ENCODE results near the gene KCTD2. TPM values are rescaled to one million over a fixed set of nuclear protein-coding genes. Genes with fewer than 3 reads are reported as not detected.

KCTD2 gene
- polyA plus RNA-seq, 1 of the 3 experiments (the other 2 are of a cell fraction): 27.5 TPM

DNA sequence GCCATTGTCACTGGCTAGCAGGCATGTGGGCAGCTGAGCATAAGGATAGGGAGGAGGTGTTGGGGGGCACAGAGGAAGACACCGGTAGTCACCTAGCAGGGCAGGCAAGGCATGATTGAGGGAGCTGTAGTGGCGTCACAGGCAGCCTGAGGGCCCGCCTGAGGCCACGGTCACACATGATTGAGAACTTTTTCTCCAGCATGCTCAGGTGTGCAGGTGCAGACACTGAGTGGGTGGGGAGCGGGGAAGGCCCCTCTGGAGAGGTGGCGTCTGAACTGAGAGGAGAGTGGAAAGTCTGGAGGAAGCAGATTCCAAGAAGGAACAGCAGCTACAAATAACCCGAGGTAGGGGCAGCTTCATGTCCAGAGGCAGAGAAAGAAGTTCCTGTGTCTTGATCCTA lies 51.8 kb downstream of the KCTD2 start:
- Histone ChIP-seq H3K9me3 (no peaks in the 10 kb centered on the region), H3K4me2 (no peak overlapping the region), H3K9me2 (no peaks in the 10 kb centered on the region), H3K36me3 (replicated peaks in 1 of 2; ENCODE audit: control insufficient read depth in 1 of 2, insufficient read depth in 2 of 2, low read length in 1 of 2) (no peaks in the 10 kb centered on the region), H3K27me3 (ENCODE audit: insufficient read depth) (no peaks in the 10 kb centered on the region), H3K27ac (ENCODE audit: low read depth in 2 of 2, low read length in 1 of 2) (no peak overlapping the region), H3F3A (replicated peaks; ENCODE audit: insufficient read depth) (no peaks in the 10 kb centered on the region), H4K20me1 (ENCODE audit: insufficient read depth) (no peaks in the 10 kb centered on the region), H3K4me3 (ENCODE audit: low read depth in 2 of 2, low read length in 1 of 2) (no peak overlapping the region), H3K79me2 (ENCODE audit: insufficient read depth) (no peaks in the 10 kb centered on the region), H2AFZ (ENCODE audit: low read depth) (no peak overlapping the region), H3K4me1 (ENCODE audit: control insufficient read depth in 1 of 2, insufficient read depth in 2 of 2, low read depth in 1 of 2, low read length in 1 of 2) (no peaks in the 10 kb centered on the region; a peak in 1 of 4 replicates), H3K9ac (no peak overlapping the region)
- TF ChIP-seq CHD2 (IDR thresholded peaks at IDR 0.05; ENCODE audit: low read length, partially characterized antibody) (no peak), SMC3 (IDR thresholded peaks at IDR 0.05; ENCODE audit: low read depth, low read length) (no peak), GABPA (IDR thresholded peaks at IDR 0.05; ENCODE audit: low read depth) (no peak), ELF1 (IDR thresholded peaks at IDR 0.05) (no peak), JUND (IDR thresholded peaks at IDR 0.05) (no peak), NRF1 (IDR thresholded peaks at IDR 0.05; ENCODE audit: low read depth, low read length) (no peak), EZH2phosphoT487 (IDR thresholded peaks at IDR 0.05; ENCODE audit: borderline replicate concordance, low read depth) (no peak), RFX5 (IDR thresholded peaks at IDR 0.05; ENCODE audit: low read length) (no peak)
- TF ChIP-seq, protein P1, sequence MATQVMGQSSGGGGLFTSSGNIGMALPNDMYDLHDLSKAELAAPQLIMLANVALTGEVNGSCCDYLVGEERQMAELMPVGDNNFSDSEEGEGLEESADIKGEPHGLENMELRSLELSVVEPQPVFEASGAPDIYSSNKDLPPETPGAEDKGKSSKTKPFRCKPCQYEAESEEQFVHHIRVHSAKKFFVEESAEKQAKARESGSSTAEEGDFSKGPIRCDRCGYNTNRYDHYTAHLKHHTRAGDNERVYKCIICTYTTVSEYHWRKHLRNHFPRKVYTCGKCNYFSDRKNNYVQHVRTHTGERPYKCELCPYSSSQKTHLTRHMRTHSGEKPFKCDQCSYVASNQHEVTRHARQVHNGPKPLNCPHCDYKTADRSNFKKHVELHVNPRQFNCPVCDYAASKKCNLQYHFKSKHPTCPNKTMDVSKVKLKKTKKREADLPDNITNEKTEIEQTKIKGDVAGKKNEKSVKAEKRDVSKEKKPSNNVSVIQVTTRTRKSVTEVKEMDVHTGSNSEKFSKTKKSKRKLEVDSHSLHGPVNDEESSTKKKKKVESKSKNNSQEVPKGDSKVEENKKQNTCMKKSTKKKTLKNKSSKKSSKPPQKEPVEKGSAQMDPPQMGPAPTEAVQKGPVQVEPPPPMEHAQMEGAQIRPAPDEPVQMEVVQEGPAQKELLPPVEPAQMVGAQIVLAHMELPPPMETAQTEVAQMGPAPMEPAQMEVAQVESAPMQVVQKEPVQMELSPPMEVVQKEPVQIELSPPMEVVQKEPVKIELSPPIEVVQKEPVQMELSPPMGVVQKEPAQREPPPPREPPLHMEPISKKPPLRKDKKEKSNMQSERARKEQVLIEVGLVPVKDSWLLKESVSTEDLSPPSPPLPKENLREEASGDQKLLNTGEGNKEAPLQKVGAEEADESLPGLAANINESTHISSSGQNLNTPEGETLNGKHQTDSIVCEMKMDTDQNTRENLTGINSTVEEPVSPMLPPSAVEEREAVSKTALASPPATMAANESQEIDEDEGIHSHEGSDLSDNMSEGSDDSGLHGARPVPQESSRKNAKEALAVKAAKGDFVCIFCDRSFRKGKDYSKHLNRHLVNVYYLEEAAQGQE (IDR thresholded peaks at IDR 0.05; ENCODE audit: low read depth, low read length): no peak
- TF ChIP-seq, protein P2, sequence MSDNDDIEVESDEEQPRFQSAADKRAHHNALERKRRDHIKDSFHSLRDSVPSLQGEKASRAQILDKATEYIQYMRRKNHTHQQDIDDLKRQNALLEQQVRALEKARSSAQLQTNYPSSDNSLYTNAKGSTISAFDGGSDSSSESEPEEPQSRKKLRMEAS (IDR thresholded peaks at IDR 0.05; ENCODE audit: low read depth): no peak
- DNase-seq: no peak
- ChIA-PET CTCF (interaction anchor here (0.6 to 1.3 kb wide), 3 partner anchors 11 to 39 kb away, joined by 3 to 4 read pairs (median 3); partner anchors contain the start of gene SLC16A5), POLR2A (interaction anchor here (0.6 kb wide), 1 partner anchor 1393 kb away, joined by 3 read pairs; no protein-coding TSS in a partner anchor)
- 80% methylated on average over 7 of the region's 7 CpGs for WGBS (ENCODE audit: low lambda C conversion rate)

DNA sequence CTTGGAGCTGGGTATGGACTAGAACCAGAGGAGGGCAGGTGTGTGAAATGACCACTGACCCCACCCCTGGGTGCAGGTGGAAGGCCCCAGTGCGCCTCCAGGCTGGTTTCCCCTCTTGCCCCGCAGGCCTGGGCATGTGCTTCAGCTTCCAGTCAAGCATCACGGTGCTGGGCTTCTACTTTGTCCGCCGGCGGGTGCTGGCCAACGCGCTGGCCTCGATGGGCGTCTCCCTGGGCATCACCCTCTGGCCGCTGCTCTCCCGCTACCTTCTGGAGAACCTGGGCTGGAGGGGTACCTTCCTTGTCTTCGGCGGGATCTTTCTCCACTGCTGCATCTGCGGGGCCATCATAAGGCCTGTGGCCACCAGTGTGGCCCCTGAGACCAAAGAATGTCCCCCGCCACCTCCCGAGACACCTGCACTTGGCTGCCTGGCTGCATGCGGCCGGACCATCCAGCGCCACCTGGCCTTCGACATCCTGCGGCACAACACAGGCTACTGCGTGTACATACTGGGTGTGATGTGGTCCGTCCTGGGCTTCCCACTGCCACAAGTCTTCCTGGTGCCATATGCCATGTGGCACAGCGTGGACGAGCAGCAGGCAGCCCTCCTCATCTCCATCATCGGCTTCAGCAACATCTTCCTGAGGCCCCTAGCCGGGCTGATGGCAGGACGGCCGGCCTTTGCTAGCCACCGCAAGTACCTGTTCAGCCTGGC lies 53.0 kb downstream of the KCTD2 start:
- no peaks in the 10 kb centered on the region for H3K9me3 ChIP-seq
- H3K79me2 ChIP-seq (ENCODE audit: insufficient read depth): no peaks in the 10 kb centered on the region
- no peaks in the 10 kb centered on the region for H3K36me3 ChIP-seq (replicated peaks in 1 of 2; ENCODE audit: control insufficient read depth in 1 of 2, insufficient read depth in 2 of 2, low read length in 1 of 2)
- no peaks in the 10 kb centered on the region; a peak in 1 of 4 replicates for H3K4me1 ChIP-seq (ENCODE audit: control insufficient read depth in 1 of 2, insufficient read depth in 2 of 2, low read depth in 1 of 2, low read length in 1 of 2)
- POLR2A ChIA-PET: no interaction called here
- CTCF ChIA-PET: interaction anchor here (1.0 to 1.3 kb wide), 2 partner anchors 11 to 12 kb away, joined by 3 to 4 read pairs; partner anchors contain the start of gene SLC16A5
- no peak overlapping the region for H3K4me3 ChIP-seq (ENCODE audit: low read depth in 2 of 2, low read length in 1 of 2)
- no peak overlapping the region for H3K27ac ChIP-seq (ENCODE audit: low read depth in 2 of 2, low read length in 1 of 2)
- H3K9ac ChIP-seq: no peak overlapping the region
- no peak for DNase-seq
- H4K20me1 ChIP-seq (ENCODE audit: insufficient read depth): no peaks in the 10 kb centered on the region
- no peaks in the 10 kb centered on the region for H3F3A ChIP-seq (replicated peaks; ENCODE audit: insufficient read depth)
- 88% methylated on average over 22 of the region's 31 CpGs for WGBS (ENCODE audit: low lambda C conversion rate)
- no peaks in the 10 kb centered on the region for H3K9me2 ChIP-seq
- H3K27me3 ChIP-seq (ENCODE audit: insufficient read depth): no peaks in the 10 kb centered on the region
- no peak overlapping the region for H3K4me2 ChIP-seq
- H2AFZ ChIP-seq (ENCODE audit: low read depth): no peak overlapping the region
- TF ChIP-seq POLR2AphosphoS5 (IDR thresholded peaks at IDR 0.05; ENCODE audit: low read depth, low read length) (no peak), RCOR1 (IDR thresholded peaks at IDR 0.05; ENCODE audit: low read length) (no peak), FOSL2 (IDR thresholded peaks at IDR 0.05; ENCODE audit: borderline replicate concordance, low read depth) (no peak), RXRA (IDR thresholded peaks at IDR 0.05; ENCODE audit: borderline replicate concordance, low read depth) (no peak), SIN3A (IDR thresholded peaks at IDR 0.05; ENCODE audit: borderline replicate concordance, low read depth, low read length) (no peak), SMC3 (IDR thresholded peaks at IDR 0.05; ENCODE audit: low read depth, low read length) (no peak), EP300 (IDR thresholded peaks at IDR 0.05; ENCODE audit: borderline replicate concordance in 1 of 2, low read depth in 1 of 2, low read length in 1 of 2) (no peak), RAD21 (IDR thresholded peaks at IDR 0.05; ENCODE audit: low read length) (no peak), TCF12 (IDR thresholded peaks at IDR 0.05) (no peak), GABPA (IDR thresholded peaks at IDR 0.05; ENCODE audit: low read depth) (no peak)
- TF ChIP-seq, protein P3, sequence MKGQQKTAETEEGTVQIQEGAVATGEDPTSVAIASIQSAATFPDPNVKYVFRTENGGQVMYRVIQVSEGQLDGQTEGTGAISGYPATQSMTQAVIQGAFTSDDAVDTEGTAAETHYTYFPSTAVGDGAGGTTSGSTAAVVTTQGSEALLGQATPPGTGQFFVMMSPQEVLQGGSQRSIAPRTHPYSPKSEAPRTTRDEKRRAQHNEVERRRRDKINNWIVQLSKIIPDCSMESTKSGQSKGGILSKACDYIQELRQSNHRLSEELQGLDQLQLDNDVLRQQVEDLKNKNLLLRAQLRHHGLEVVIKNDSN (IDR thresholded peaks at IDR 0.05; ENCODE audit: borderline replicate concordance, low read depth): no peak
- TF ChIP-seq, protein P4, sequence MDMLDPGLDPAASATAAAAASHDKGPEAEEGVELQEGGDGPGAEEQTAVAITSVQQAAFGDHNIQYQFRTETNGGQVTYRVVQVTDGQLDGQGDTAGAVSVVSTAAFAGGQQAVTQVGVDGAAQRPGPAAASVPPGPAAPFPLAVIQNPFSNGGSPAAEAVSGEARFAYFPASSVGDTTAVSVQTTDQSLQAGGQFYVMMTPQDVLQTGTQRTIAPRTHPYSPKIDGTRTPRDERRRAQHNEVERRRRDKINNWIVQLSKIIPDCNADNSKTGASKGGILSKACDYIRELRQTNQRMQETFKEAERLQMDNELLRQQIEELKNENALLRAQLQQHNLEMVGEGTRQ (IDR thresholded peaks at IDR 0.05; ENCODE audit: borderline replicate concordance, low read depth, low read length): no peak
